ENCODE results near the gene PTPRT. TPM values are rescaled to one million over a fixed set of nuclear protein-coding genes. Genes with fewer than 3 reads are reported as not detected.

PTPRT gene
- total and polyA plus RNA-seq, 10 of the 15 experiments (the other 5 are each of a cell fraction or from before 2014, with no cell fraction given) = not detected

DNA sequence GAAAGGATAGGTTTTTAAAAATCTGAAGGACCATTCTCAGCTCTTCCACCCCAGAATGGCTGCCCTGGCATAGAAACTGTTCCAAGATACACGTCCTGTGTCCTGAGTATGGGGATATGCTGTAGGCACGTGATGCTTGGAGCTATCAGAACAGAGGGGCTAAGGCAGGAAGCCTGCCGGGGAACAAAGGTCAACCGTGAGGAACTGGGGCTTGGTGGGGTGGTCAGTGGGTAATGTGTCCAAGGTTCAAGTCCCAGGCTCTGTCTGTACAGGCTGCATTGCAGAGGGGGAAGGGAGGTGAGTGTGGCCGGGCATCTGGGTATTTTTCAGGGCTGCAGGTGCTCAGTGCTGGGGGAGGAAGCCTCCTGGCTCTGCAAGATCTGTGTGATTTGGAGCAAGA is 1092.0 kb downstream of the PTPRT start:
- ATAC-seq (no peak), DNase-seq (ENCODE audit: low read depth, low spot score) (no peak), FAIRE-seq (no peak)
- Histone ChIP-seq H3K79me2 (ENCODE audit: control insufficient read depth, insufficient read depth, low read length) (no peaks in the 10 kb centered on the region), H2AFZ (ENCODE audit: control insufficient read depth, low read depth, low read length) (no peak overlapping the region), H4K20me1 (ENCODE audit: control insufficient read depth, insufficient read depth) (no peaks in the 10 kb centered on the region), H3K27me3 (replicated peaks in 1 of 2; ENCODE audit: control insufficient read depth in 2 of 2, insufficient read depth in 2 of 2, low read length in 1 of 2) (peaks cover 0 to 2% of the 10 kb centered on the region in 2 experiments; a peak in 2 of 4 replicates), H3K27ac (ENCODE audit: control insufficient read depth, insufficient read depth) (no peak overlapping the region), H3K4me1 (ENCODE audit: control insufficient read depth, insufficient read depth, low read length) (no peaks in the 10 kb centered on the region), H3K4me3 (no peak overlapping the region), H3K9me3 (replicated peaks; ENCODE audit: control insufficient read depth, insufficient read depth, low read length) (no peaks in the 10 kb centered on the region), H3K36me3 (ENCODE audit: control insufficient read depth in 2 of 2, insufficient read depth in 2 of 2, low read length in 1 of 2) (no peaks in the 10 kb centered on the region), H3K9ac (ENCODE audit: control insufficient read depth, insufficient read depth, low read length) (no peak overlapping the region), H3K4me2 (ENCODE audit: control insufficient read depth, insufficient read depth) (no peak overlapping the region)
- no TSS peak for BruUV-seq (replicated peaks)
- intact Hi-C loops (cut with micrococcal nuclease; ENCODE audit: unreplicated experiment) (no loop called here), in situ Hi-C loops (cut with MboI) (no loop called here)
- 34% methylated on average over 5 of the region's 5 CpGs for WGBS (ENCODE audit: insufficient coverage, insufficient replicate concordance, low lambda C conversion rate, missing lambda C conversion rate)
- ChIA-PET CTCF (no interaction called here), SMC1A (ENCODE audit: uncharacterized antibody, unreplicated experiment) (no interaction called here), POLR2A (no interaction called here), RAD21 (ENCODE audit: unreplicated experiment) (no interaction called here)
- no peak for TF ChIP-seq ATF2 (IDR thresholded peaks at IDR 0.05; ENCODE audit: low read length)
- no peak for TF ChIP-seq JUNB (IDR thresholded peaks at IDR 0.05)
- TF ChIP-seq, protein P1, sequence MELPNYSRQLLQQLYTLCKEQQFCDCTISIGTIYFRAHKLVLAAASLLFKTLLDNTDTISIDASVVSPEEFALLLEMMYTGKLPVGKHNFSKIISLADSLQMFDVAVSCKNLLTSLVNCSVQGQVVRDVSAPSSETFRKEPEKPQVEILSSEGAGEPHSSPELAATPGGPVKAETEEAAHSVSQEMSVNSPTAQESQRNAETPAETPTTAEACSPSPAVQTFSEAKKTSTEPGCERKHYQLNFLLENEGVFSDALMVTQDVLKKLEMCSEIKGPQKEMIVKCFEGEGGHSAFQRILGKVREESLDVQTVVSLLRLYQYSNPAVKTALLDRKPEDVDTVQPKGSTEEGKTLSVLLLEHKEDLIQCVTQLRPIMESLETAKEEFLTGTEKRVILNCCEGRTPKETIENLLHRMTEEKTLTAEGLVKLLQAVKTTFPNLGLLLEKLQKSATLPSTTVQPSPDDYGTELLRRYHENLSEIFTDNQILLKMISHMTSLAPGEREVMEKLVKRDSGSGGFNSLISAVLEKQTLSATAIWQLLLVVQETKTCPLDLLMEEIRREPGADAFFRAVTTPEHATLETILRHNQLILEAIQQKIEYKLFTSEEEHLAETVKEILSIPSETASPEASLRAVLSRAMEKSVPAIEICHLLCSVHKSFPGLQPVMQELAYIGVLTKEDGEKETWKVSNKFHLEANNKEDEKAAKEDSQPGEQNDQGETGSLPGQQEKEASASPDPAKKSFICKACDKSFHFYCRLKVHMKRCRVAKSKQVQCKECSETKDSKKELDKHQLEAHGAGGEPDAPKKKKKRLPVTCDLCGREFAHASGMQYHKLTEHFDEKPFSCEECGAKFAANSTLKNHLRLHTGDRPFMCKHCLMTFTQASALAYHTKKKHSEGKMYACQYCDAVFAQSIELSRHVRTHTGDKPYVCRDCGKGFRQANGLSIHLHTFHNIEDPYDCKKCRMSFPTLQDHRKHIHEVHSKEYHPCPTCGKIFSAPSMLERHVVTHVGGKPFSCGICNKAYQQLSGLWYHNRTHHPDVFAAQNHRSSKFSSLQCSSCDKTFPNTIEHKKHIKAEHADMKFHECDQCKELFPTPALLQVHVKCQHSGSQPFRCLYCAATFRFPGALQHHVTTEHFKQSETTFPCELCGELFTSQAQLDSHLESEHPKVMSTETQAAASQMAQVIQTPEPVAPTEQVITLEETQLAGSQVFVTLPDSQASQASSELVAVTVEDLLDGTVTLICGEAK (IDR thresholded peaks at IDR 0.05; ENCODE audit: borderline replicate concordance) = no peak
- no peak for TF ChIP-seq RBBP5 (conservative IDR thresholded peaks at IDR 0.05)
- TF ChIP-seq TBL1XR1 (IDR thresholded peaks at IDR 0.05; ENCODE audit: low read depth, low read length) = no peak
- no peak for TF ChIP-seq SUZ12 (IDR thresholded peaks at IDR 0.05; ENCODE audit: unreplicated experiment)
- no peak for TF ChIP-seq KDM1A (IDR thresholded peaks at IDR 0.05; ENCODE audit: borderline replicate concordance)
- TF ChIP-seq USF1 (IDR thresholded peaks at IDR 0.05; ENCODE audit: borderline replicate concordance, extremely low read length, insufficient read depth, low read depth, low read length) = no peak
- TF ChIP-seq, protein P2, sequence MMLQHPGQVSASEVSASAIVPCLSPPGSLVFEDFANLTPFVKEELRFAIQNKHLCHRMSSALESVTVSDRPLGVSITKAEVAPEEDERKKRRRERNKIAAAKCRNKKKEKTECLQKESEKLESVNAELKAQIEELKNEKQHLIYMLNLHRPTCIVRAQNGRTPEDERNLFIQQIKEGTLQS (IDR thresholded peaks at IDR 0.05; ENCODE audit: borderline replicate concordance, extremely low read depth, low read depth, low read length) = no peak
- no peak for TF ChIP-seq YY1 (IDR thresholded peaks at IDR 0.05; ENCODE audit: low read depth, low read length)
- TF ChIP-seq BMI1 (IDR thresholded peaks at IDR 0.05; ENCODE audit: borderline replicate concordance) = no peak
- TF ChIP-seq ZNF592 (IDR thresholded peaks at IDR 0.05) = no peak
- no peak for TF ChIP-seq SMAD5 (IDR thresholded peaks at IDR 0.05; ENCODE audit: low read depth)
- no peak for TF ChIP-seq CREB1 (IDR thresholded peaks at IDR 0.05; ENCODE audit: low read depth)
- TF ChIP-seq BCL11A (IDR thresholded peaks at IDR 0.05; ENCODE audit: low read depth, low read length) = no peak
